Erythroblast (primary cell): ENCODE results near the gene CTPS2.

ENCODE experiments used
- GATA1 ChIP-seq: IDR thresholded peaks from 2 replicates; pipeline ENCODE4 v1.6.1; 2011; ENCODE audit warnings: low read depth, mild to moderate bottlenecking, control low read depth, low read length, moderate library complexity
- POLR2A ChIP-seq: IDR thresholded peaks from 2 replicates; pipeline ENCODE4 v1.6.1; 2011; ENCODE audit warnings: mild to moderate bottlenecking, low read length

GRCh38 chrX:16606142-16606720 lies 106.2 kb downstream of the CTPS2 start:
- TF ChIP-seq POLR2A (no peak), GATA1 (no peak)
